Occipital lobe (tissue), 2 donors: Measurements from ENCODE around the gene OR1K1. TPM values are rescaled to one million over a fixed set of nuclear protein-coding genes. Genes with fewer than 3 reads are reported as not detected.
"Not testable (repeated sequence)": the region's sequence is repeated elsewhere in the genome, so short reads cannot be mapped to it uniquely, and the experiment has no call there.

ENCODE experiments used
- DNase-seq: peaks from one replicate; lab custom pipeline; 2025; lab: John Stamatoyannopoulos, UW
- total RNA-seq: library from RNA; depleted of rRNA; stranded (reverse); fragments of >200 nt; gene quantifications from one replicate; pipeline ENCODE4 v1.2.3, GENCODE V29; 2014

Gene OR1K1
- total RNA-seq, 1 donor from 2014 or later, result not detected

DNA sequence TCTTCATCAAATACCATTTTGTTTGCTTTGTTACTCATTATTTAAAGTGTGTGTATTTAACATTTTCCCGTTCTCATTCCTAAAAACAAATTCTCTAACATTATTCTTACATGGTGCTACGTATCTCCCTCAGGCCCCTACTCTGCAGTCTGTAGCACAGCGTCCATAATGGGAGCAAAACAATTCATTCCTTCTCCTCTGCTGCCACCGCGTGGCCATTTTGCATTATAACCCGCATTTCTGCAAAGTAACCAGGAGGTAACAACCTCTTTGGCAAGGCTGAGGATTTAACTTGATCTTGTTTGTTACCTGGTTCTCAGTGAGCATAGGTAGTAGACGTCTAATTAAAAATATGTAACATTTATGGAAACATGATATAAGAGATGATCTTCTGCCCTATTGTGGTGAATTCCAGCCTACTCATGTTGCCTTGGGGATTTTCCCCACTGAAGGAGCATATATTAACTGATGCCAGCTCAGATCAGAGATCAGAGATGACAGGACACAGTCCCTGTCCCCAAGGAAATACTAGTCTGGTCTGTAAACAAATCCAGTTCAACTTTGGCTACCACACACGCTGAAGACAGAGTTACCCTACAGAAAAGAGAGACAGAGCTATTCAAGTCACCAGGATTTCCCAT, 10.5 kb downstream of the OR1K1 start:
- DNase-seq, result peak; percentile 47

GRCh38 chr9:122812736-122813135, 12.8 kb downstream of the OR1K1 start:
- DNase-seq, result no peak

DNA sequence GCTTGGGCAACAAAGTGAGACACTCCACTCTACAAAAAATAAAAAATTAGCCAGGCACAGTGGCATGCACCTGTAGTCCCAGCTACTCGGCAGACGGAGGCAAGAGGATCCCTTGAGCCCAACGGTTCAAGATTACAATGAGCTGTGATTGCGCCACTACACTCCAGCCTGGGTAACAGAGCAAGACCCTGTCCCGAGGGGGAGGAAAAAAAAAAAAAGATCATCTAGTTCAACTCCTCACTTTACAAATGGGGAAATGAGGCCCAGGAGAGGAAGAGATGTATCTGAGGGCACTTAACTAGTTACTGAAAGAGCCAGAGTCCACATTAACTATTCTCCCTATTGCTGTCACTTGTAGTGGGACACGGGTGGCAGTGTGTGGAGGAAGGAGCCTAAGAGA, 14.6 kb downstream of the OR1K1 start:
- DNase-seq, result no peak

DNA sequence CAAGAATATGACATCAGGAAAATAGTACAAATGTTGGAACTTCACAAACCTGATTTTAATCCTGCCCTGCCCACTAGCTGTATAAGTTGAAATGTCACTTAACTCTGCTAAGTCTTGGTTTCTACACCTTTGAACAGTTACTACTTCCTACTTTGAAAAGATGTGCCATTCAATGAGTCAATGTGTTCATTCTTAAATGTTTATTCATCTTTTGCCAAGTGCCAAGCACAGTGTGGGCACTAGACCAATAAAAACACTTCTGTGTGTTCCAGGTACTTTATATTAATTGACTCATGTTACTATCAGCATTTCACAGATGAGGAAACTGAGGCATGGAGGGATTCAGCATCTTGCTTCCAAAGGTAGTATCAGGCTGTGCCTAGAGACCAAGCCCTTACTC, 15.6 kb downstream of the OR1K1 start:
- no peak for DNase-seq

- DNase-seq, result no peak
Observed at GRCh38 chr9:122816163-122816867, 16.4 kb downstream of the OR1K1 start.

- no peak for DNase-seq
Observed at GRCh38 chr9:122819326-122819725, 19.4 kb downstream of the OR1K1 start.

DNA sequence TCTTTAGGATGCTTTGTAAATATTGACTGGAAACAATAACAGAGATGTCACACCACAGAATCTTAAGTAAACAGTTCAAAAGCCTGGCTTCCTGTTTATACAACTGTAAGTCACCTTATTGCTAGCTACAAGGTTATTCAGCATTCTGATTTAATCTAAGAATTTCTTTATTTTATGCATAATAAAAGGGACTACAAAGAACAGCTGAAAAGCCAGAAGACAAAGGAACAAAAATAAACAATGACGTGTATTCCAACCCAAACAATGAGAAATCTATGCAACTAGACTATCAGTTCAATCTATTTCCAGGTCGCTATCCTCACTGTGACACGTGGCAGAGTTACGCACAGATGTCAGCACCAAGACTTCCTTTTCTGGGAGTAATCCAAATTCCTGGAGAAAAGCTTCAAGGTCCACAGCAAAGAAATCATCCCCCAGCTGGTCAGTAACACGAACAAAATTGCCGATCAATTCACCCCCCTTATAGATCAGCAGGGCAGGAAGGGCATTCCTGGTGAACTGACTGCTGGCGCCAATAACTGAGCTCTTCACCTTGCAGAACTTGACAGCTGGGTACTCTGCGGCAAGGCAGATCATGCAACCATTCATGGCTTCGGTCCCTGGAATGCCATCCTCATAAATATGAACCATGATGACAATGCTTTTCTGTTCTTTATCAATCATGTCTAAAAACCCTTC, 20.0 kb downstream of the OR1K1 start:
- DNase-seq, result no peak

DNA sequence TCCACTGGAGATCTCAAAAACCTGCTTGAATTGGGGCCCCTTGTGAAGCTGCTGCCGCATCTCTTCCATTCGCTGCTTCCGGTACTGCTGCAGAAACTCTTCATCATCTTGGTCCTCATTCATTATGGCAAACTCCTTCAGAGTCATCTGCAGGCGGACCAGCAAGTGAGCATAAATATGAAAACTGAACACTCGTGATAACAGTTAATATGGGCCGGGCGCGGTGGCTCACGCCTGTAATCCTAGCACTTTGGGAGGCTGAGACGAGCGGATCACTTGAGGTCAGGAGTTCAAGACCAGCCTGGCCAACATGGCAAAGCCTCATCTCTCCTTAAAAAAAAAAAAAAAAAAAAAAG, 20.5 kb downstream of the OR1K1 start:
- no peak for DNase-seq

DNA sequence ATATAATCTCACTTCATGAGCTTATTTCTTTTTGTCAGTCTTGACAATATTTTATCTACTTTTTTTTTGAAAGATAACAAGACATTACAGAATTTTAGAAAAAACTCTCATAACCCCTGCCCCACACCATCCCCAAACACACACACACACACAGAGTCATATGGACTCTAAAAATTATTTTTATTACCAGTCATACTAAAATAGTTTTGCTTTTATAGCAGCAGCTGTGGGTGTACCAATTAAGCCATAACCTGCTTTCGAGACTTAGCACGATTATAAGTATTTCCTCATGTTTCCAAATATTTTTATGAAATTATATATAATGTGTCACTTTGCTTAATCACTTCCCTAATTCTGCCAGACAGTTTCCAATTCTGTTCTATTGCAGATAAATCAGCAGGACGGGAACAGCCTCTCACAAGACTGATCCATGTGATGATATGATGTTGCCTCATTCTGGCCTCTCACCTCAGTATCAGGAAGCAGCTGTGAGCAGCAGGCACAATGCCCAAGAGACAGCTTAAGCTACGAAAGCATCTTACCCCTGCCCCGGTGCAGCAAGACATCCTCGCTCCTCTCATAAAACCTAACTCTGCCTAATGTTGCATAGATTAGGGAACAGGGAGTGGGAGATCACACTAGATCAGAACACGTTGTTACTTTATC, 21.5 kb downstream of the OR1K1 start:
- no peak for DNase-seq

GRCh38 chr9:122822056-122822455, 22.1 kb downstream of the OR1K1 start:
- DNase-seq, result no peak

GRCh38 chr9:122822938-122823337, 23.0 kb downstream of the OR1K1 start:
- no peak for DNase-seq

DNA sequence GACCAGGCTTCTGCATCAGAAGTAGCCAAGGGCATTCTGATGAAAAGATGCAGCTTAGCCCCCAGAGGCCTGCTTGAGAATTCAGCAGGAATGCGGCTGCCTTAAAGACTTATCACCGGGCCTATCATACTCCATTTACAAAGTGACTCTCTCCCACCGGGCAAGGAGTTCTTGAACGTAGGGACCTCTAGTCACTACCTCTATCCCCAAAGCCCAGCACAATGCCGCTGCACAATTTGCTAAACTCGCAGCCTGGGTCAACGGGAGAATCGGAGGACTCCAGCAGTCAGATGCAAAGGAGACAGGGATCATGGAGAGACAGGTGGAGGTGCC, 27.8 kb downstream of the OR1K1 start:
- DNase-seq, result no peak

DNA sequence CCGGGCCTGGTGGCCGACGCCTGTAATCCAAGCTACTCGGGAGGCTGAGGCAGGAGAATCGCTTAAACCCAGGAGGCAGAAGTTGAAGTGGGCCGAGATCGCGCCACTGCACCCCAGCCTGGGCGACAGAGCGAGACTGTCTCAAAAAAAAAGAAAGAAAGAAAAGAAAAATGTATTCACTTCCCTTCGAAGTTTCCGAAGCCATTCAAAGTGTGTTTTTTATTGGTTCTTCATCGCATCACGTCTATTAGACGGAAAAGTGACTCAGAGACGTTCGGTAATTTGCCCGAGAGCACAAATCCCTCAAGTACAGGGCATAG, 29.0 kb downstream of the OR1K1 start:
- not testable (repeated sequence) for DNase-seq

- no peak for DNase-seq
Observed at GRCh38 chr9:122832194-122832593, 32.3 kb downstream of the OR1K1 start.

DNA sequence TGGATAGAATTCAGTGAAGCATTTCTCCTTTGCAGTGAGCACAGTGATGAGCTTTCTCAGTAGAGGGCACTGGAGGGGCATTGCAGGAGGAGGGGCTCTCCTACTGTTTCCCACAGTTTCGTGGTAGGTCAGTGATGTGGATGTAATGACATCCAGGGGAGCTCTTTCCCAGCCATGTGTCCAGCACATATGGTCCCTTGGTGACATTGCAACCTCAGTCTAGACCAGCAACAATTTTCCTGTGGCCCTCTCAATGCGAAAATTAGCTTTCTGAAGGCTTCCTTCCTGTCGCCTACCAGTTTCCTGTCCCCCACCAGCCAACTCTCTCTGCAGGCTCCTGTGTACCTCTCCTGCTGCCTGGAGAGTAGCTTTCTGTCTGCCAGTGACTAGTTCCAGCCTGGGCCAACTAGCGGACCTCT, 35.4 kb downstream of the OR1K1 start:
- DNase-seq, result no peak

- DNase-seq, result no peak
Observed at GRCh38 chr9:122837266-122837850, 37.4 kb downstream of the OR1K1 start.

GRCh38 chr9:122838441-122838840, 38.5 kb downstream of the OR1K1 start:
- DNase-seq, result not testable (repeated sequence)

DNA sequence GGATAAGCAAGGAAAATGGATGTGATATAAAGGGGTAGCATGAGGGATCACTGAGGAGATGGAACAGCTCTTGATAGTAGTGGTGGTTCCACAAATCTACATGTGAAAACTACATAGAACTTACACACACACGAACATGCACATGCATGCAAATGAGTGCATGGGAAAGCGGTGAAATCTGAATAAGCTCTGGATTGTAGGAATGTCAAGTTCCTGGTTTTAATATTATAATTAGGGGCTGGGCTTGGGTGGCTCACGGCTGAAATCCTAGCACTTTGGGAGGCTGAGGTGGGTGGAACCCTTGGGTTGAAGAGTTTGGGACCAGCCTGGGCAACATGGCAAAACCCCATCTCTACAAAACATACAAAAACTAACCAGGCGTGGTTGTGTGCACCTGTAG, 41.6 kb downstream of the OR1K1 start:
- no peak for DNase-seq

- no peak for DNase-seq
Observed at GRCh38 chr9:122844137-122844536, 44.2 kb downstream of the OR1K1 start.

- no peak for DNase-seq
Observed at GRCh38 chr9:122845116-122845515, 45.2 kb downstream of the OR1K1 start.

DNA sequence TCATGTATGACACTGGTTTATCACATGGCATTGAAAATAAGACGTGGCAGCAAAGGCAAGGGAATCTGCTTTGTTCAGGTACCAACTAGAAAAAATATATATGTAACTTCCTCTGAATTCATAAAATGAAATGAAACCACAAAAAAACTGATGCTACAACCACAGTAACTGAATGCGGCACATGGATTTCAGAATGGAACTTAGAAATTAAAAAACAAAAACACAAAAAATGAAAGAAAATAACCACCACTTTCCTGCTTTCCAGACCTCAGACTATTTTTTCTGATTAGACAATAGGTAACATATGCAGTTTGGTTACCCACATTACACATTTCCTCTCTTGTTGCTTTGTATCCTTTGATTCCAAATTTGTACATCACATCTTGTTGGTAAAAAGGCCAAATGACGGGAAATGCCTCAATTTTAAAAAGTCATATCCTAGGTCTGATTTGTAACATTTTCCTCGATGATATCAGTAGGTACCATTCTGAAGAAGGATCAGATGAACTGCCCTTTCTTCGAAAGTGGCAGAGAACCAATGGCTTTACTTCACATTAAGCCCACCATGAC, 46.5 kb downstream of the OR1K1 start:
- no peak for DNase-seq
